Neural progenitor cell (in vitro differentiated cells): ENCODE results near the gene TAOK2. TPM values are rescaled to one million over a fixed set of nuclear protein-coding genes. Genes with fewer than 3 reads are reported as not detected.

Experiments used
- DNase-seq: peaks from one replicate; pipeline ENCODE4 v3.0.0-alpha.2; 2016; ENCODE audit warnings: low spot score
- H2AFZ ChIP-seq: fragments of 200-600 bp; sonication (generic); replicated peaks from 2 replicates; pipeline ENCODE4 v1.6.1; 2016; ENCODE audit warnings: antibody characterized with exemption
- H3F3A ChIP-seq: fragments of 200-600 bp; sonication (generic); 2 replicates; pipeline ENCODE4 v1.6.1; 2016; ENCODE audit warnings: antibody characterized with exemption, low read depth
- H3K27ac ChIP-seq: fragments of 200-600 bp; sonication (generic); 2 replicates; pipeline ENCODE4 v1.5.1; 2016; ENCODE audit warnings: mild to moderate bottlenecking
- H3K27me3 ChIP-seq: fragments of 200-600 bp; sonication (generic); 2 replicates; pipeline ENCODE4 v1.6.1; 2016; ENCODE audit warnings: mild to moderate bottlenecking, moderate library complexity
- H3K36me3 ChIP-seq: fragments of 200-600 bp; sonication (generic); 2 replicates; pipeline ENCODE4 v1.5.1; 2016
- H3K4me1 ChIP-seq: fragments of 200-600 bp; sonication (generic); 2 replicates; pipeline ENCODE4 v1.6.1; 2016; ENCODE audit warnings: mixed run types
- H3K4me2 ChIP-seq: fragments of 200-600 bp; sonication (generic); 2 replicates; pipeline ENCODE4 v1.6.1; 2016
- H3K4me3 ChIP-seq: fragments of 200-600 bp; sonication (generic); 2 replicates; pipeline ENCODE4 v1.5.1; 2016
- H3K79me2 ChIP-seq: fragments of 200-600 bp; sonication (generic); 2 replicates; pipeline ENCODE4 v1.6.1; 2016; ENCODE audit warnings: low read depth
- H3K9ac ChIP-seq: fragments of 200-600 bp; sonication (generic); 2 replicates; pipeline ENCODE4 v1.6.1; 2016
- H3K9me3 ChIP-seq: fragments of 200-600 bp; sonication (generic); 2 replicates; pipeline ENCODE4 v1.5.1; 2016; ENCODE audit warnings: low read depth
- H4K20me1 ChIP-seq: fragments of 200-600 bp; sonication (generic); 2 replicates; pipeline ENCODE4 v1.6.1; 2016; ENCODE audit warnings: low read depth
- H3K27ac Mint-ChIP-seq: 3 replicates; pipeline ENCODE4 v1.8.0; 2021; ENCODE audit warnings: mixed read lengths
- H3K27me3 Mint-ChIP-seq: 2 replicates; pipeline ENCODE4 v1.8.0; 2022; ENCODE audit warnings: low read depth, mild to moderate bottlenecking, inconsistent platforms, moderate library complexity, mixed read lengths; ENCODE audit not compliant: insufficient read depth
- H3K36me3 Mint-ChIP-seq: 3 replicates; pipeline ENCODE4 v1.8.0; 2021; ENCODE audit warnings: mixed read lengths
- H3K4me1 Mint-ChIP-seq: 3 replicates; pipeline ENCODE4 v1.8.0; 2021; ENCODE audit warnings: mixed read lengths
- H3K4me3 Mint-ChIP-seq: 3 replicates; pipeline ENCODE4 v1.8.0; 2021; ENCODE audit warnings: mild to moderate bottlenecking, moderate library complexity, mixed read lengths
- H3K9me3 Mint-ChIP-seq: 3 replicates; pipeline ENCODE4 v1.8.0; 2020; ENCODE audit warnings: mixed read lengths
- CTCF ChIP-seq: fragments of 200-600 bp; sonication (generic); IDR thresholded peaks from 2 replicates; pipeline ENCODE4 v1.5.1; 2017; ENCODE audit warnings: antibody characterized with exemption, mild to moderate bottlenecking
- EZH2 ChIP-seq: fragments of 200-600 bp; sonication (generic); IDR thresholded peaks from 2 replicates; pipeline ENCODE4 v1.6.1; 2017; ENCODE audit warnings: antibody characterized with exemption, mild to moderate bottlenecking, moderate library complexity
- EZH2phosphoT487 ChIP-seq: fragments of 200-600 bp; sonication (generic); IDR thresholded peaks from 2 replicates; pipeline ENCODE4 v1.6.1; 2017; ENCODE audit warnings: antibody characterized with exemption
- total RNA-seq: library from RNA; depleted of rRNA; stranded (reverse); fragments of >200 nt; gene quantifications from 2 replicates; pipeline ENCODE4 v1.2.3, GENCODE V29; 2015; ENCODE audit warnings: low replicate concordance

TAOK2 gene
- total RNA-seq, 1 donor from 2014 or later = 13.8 TPM

GRCh38 chr16:29975811-29976511, 2.3 kb downstream of the TAOK2 start:
- Histone ChIP-seq H3K9ac (peak overlapping the region; percentile 25), H3K9me3 (peaks cover 6% of the 10 kb centered on the region), H2AFZ (no peak overlapping the region), H3K27me3 (peaks cover 9% of the 10 kb centered on the region), H3K4me2 (peak overlapping the region; percentile 92), H3F3A (peaks cover 24% of the 10 kb centered on the region), H3K4me3 (peak overlapping the region; percentile 91), H3K27ac (no peak overlapping the region), H3K79me2 (peaks cover 42% of the 10 kb centered on the region), H3K4me1 (peaks cover 23% of the 10 kb centered on the region), H4K20me1 (peaks cover 43% of the 10 kb centered on the region), H3K36me3 (peaks cover 4% of the 10 kb centered on the region)
- Mint-ChIP-seq H3K4me3 (peak overlapping the region; percentile 86), H3K36me3 (peaks cover 34% of the 10 kb centered on the region), H3K27me3 (peaks cover 9% of the 10 kb centered on the region), H3K27ac (no peak overlapping the region), H3K4me1 (peaks cover 35% of the 10 kb centered on the region), H3K9me3 (peaks cover 5% of the 10 kb centered on the region)
- TF ChIP-seq EZH2 (no peak), EZH2phosphoT487 (no peak), CTCF (no peak)
- DNase-seq = no peak

GRCh38 chr16:29977063-29977825, 3.6 kb downstream of the TAOK2 start:
- Histone ChIP-seq H3K4me3 (no peak overlapping the region), H3K4me2 (peak overlapping the region; percentile 92), H3K9ac (no peak overlapping the region), H3K9me3 (peaks cover 6% of the 10 kb centered on the region), H2AFZ (no peak overlapping the region), H3K4me1 (peaks cover 23% of the 10 kb centered on the region), H3F3A (peaks cover 19% of the 10 kb centered on the region), H3K79me2 (peaks cover 42% of the 10 kb centered on the region), H4K20me1 (peaks cover 43% of the 10 kb centered on the region), H3K27ac (no peak overlapping the region), H3K36me3 (peaks cover 4% of the 10 kb centered on the region), H3K27me3 (peaks cover 6% of the 10 kb centered on the region)
- DNase-seq = no peak
- peaks cover 5% of the 10 kb centered on the region for H3K9me3 Mint-ChIP-seq
- TF ChIP-seq EZH2phosphoT487 = no peak
- no peak for TF ChIP-seq CTCF
- no peak for TF ChIP-seq EZH2
- H3K4me1 Mint-ChIP-seq = peaks cover 35% of the 10 kb centered on the region
- H3K27ac Mint-ChIP-seq = peak overlapping the region; percentile 19
- H3K27me3 Mint-ChIP-seq = peaks cover 7% of the 10 kb centered on the region
- H3K4me3 Mint-ChIP-seq = peak overlapping the region; percentile 86
- peaks cover 31% of the 10 kb centered on the region for H3K36me3 Mint-ChIP-seq

GRCh38 chr16:29978081-29978480, 4.4 kb downstream of the TAOK2 start:
- H3K9ac ChIP-seq = no peak overlapping the region
- H3F3A ChIP-seq = peaks cover 10% of the 10 kb centered on the region
- no peak for DNase-seq
- peaks cover 23% of the 10 kb centered on the region for H3K4me1 ChIP-seq
- H2AFZ ChIP-seq = no peak overlapping the region
- H3K9me3 ChIP-seq = peaks cover under 1% of the 10 kb centered on the region
- no peak overlapping the region for H3K27ac Mint-ChIP-seq
- H3K4me3 Mint-ChIP-seq = no peak overlapping the region
- peaks cover 30% of the 10 kb centered on the region for H3K36me3 Mint-ChIP-seq
- H3K36me3 ChIP-seq = no peaks in the 10 kb centered on the region
- H3K27me3 ChIP-seq = no peaks in the 10 kb centered on the region
- H3K27ac ChIP-seq = no peak overlapping the region
- peaks cover 43% of the 10 kb centered on the region for H4K20me1 ChIP-seq
- H3K9me3 Mint-ChIP-seq = peaks cover 2% of the 10 kb centered on the region
- no peak for TF ChIP-seq EZH2phosphoT487
- TF ChIP-seq CTCF = no peak
- TF ChIP-seq EZH2 = no peak
- H3K27me3 Mint-ChIP-seq = peaks cover 6% of the 10 kb centered on the region
- H3K4me3 ChIP-seq = no peak overlapping the region
- H3K4me2 ChIP-seq = no peak overlapping the region
- peaks cover 42% of the 10 kb centered on the region for H3K79me2 ChIP-seq
- H3K4me1 Mint-ChIP-seq = peaks cover 32% of the 10 kb centered on the region
